Inferior parietal cortex (tissue), 1 donor: ENCODE measurements around the gene IQCH.
"Not testable (repeated sequence)": the region's sequence is repeated elsewhere in the genome, so short reads cannot be mapped to it uniquely, and the experiment has no call there.

ENCODE experiments used
- DNase-seq: peaks from one replicate; pipeline ENCODE4 v3.0.0-alpha.2; 2016; ENCODE audit errors: extremely low spot score

IQCH gene

GRCh38 chr15:67246606-67247005 is 8.0 kb upstream of the IQCH start:
- not testable (repeated sequence) for DNase-seq

GRCh38 chr15:67248011-67248505 is 6.5 kb upstream of the IQCH start:
- DNase-seq: no peak

GRCh38 chr15:67249830-67250229 is 4.8 kb upstream of the IQCH start:
- no peak for DNase-seq

- DNase-seq: no peak
Measured at GRCh38 chr15:67251318-67251717, 3.3 kb upstream of the IQCH start.

- DNase-seq: no peak
Measured at GRCh38 chr15:67253101-67253500, 1.5 kb upstream of the IQCH start.

GRCh38 chr15:67253549-67254237 is 893 bp upstream of the IQCH start:
- no peak for DNase-seq

- DNase-seq: no peak
Measured at GRCh38 chr15:67256051-67256450, 1.5 kb downstream of the IQCH start.

- not testable (repeated sequence) for DNase-seq
Measured at GRCh38 chr15:67258412-67258811, 3.8 kb downstream of the IQCH start.

GRCh38 chr15:67259379-67259778 is 4.8 kb downstream of the IQCH start:
- DNase-seq: no peak

- DNase-seq: no peak
Measured at GRCh38 chr15:67259806-67260205, 5.2 kb downstream of the IQCH start.

GRCh38 chr15:67266870-67267269 is 12.3 kb downstream of the IQCH start:
- DNase-seq: no peak

GRCh38 chr15:67267440-67267839 is 12.9 kb downstream of the IQCH start:
- DNase-seq: no peak

GRCh38 chr15:67267951-67268941 is 13.7 kb downstream of the IQCH start:
- no peak for DNase-seq

- DNase-seq: no peak
Measured at GRCh38 chr15:67274236-67274635, 19.6 kb downstream of the IQCH start.

- no peak for DNase-seq
Measured at GRCh38 chr15:67276666-67277065, 22.1 kb downstream of the IQCH start.

GRCh38 chr15:67280217-67280616 is 25.6 kb downstream of the IQCH start:
- DNase-seq: no peak

GRCh38 chr15:67281714-67282113 is 27.1 kb downstream of the IQCH start:
- no peak for DNase-seq

- DNase-seq: not testable (repeated sequence)
Measured at GRCh38 chr15:67285625-67286024, 31.0 kb downstream of the IQCH start.

GRCh38 chr15:67286400-67286799 is 31.8 kb downstream of the IQCH start:
- DNase-seq: not testable (repeated sequence)

GRCh38 chr15:67290319-67290718 is 35.7 kb downstream of the IQCH start:
- no peak for DNase-seq

GRCh38 chr15:67296188-67296587 is 41.6 kb downstream of the IQCH start:
- no peak for DNase-seq

GRCh38 chr15:67296684-67297083 is 42.1 kb downstream of the IQCH start:
- no peak for DNase-seq
